ENCODE results near the gene KRT8. TPM values are rescaled to one million over a fixed set of nuclear protein-coding genes. Genes with fewer than 3 reads are reported as not detected.

The KRT8 gene
- total RNA-seq, 4 donors from 2014 or later = 92.8 to 1,088 (median 251) TPM

GRCh38 chr12:52872644-52873389, 32.1 kb downstream of the KRT8 start:
- no peak for TF ChIP-seq CTCF (IDR thresholded peaks at IDR 0.05)
- DNase-seq (ENCODE audit: low spot score) (no peak), ATAC-seq (ENCODE audit: low FRiP score) (no peak)

GRCh38 chr12:52871291-52872039, 33.4 kb downstream of the KRT8 start:
- DNase-seq (ENCODE audit: low spot score) = peak; percentile 50
- TF ChIP-seq CTCF (IDR thresholded peaks at IDR 0.05) = no peak
- ATAC-seq (ENCODE audit: low FRiP score) = peak; percentile 67

GRCh38 chr12:52870361-52871290, 34.2 kb downstream of the KRT8 start:
- no peak for DNase-seq (ENCODE audit: low spot score)
- ATAC-seq (ENCODE audit: low FRiP score) = no peak
- no peak for TF ChIP-seq CTCF (IDR thresholded peaks at IDR 0.05)

- TF ChIP-seq CTCF (IDR thresholded peaks at IDR 0.05) = no peak
- peak; percentile 35 for ATAC-seq (ENCODE audit: low FRiP score)
- DNase-seq (ENCODE audit: low spot score) = no peak
These were observed 37.2 kb downstream of the KRT8 start for GRCh38 chr12:52867642-52868041.

- ATAC-seq (ENCODE audit: low FRiP score) (no peak), DNase-seq (ENCODE audit: low spot score) (no peak)
- TF ChIP-seq CTCF (IDR thresholded peaks at IDR 0.05) = no peak
These were observed 37.7 kb downstream of the KRT8 start for GRCh38 chr12:52867152-52867551.

GRCh38 chr12:52865090-52865944, 39.6 kb downstream of the KRT8 start:
- TF ChIP-seq CTCF (IDR thresholded peaks at IDR 0.05) = peak in 1 of 3 donors; percentile 53
- no peak for DNase-seq (ENCODE audit: low spot score)
- ATAC-seq (ENCODE audit: low FRiP score) = peak; percentile 34

All from omental fat pad (tissue), 4 donors.